ENCODE data around the gene TBX4.

TBX4 gene

DNA sequence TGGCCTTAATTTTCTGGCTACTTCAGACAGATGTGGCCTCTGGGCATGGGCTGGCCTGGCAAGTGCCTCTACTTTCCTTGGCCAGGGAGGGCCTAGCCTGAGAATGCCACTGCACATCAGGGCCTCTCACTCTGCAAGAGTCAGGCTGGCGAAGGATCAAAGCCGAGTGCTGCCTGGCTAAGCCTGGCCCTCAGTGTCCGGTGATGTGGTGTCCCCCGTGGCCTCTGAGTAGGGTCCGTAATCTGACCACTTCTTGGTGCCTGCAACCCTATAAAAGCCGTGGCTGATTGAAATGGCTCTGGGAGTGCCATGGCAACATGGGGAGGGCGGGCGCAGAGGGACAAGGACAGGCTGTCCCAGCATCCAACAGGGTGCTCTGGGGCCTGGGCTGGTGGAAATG lies 30.2 kb downstream of the TBX4 start:
- no peak for FAIRE-seq

DNA sequence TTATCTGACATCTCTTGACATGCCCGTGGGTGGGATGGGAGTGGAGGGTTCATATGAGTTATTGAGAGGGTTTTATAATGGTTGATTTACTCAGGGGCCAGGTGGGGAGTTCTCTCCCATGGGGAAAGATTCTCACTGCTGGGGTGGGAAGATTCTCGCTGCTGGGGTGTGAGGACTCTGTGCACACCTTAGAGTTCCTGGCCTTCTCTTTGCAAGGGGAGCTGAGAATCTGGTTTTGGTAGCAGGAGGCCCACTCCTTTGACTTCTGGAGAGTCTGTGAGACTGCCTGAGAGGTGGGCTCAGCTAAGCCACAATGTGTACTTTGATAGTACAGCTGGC lies 31.5 kb downstream of the TBX4 start:
- FAIRE-seq (no peak), DNase-seq (ENCODE audit: insufficient read length) (no peak)
- TF ChIP-seq POLR2A (IDR thresholded peaks at IDR 0.05; ENCODE audit: low read depth, low read length) (no peak), TAF1 (IDR thresholded peaks at IDR 0.05; ENCODE audit: borderline replicate concordance, low read depth, low read length) (no peak), POLR2AphosphoS5 (IDR thresholded peaks at IDR 0.05; ENCODE audit: low read depth, low read length) (no peak)

More for the DNA sequence above, 30.2 kb downstream of the TBX4 start:
- no peak for TF ChIP-seq TAF1 (IDR thresholded peaks at IDR 0.05; ENCODE audit: borderline replicate concordance, low read depth, low read length)
- no peak for TF ChIP-seq POLR2A (IDR thresholded peaks at IDR 0.05; ENCODE audit: low read depth, low read length)
- TF ChIP-seq POLR2AphosphoS5 (IDR thresholded peaks at IDR 0.05; ENCODE audit: low read depth, low read length): no peak
- DNase-seq (ENCODE audit: insufficient read length): no peak

DNA sequence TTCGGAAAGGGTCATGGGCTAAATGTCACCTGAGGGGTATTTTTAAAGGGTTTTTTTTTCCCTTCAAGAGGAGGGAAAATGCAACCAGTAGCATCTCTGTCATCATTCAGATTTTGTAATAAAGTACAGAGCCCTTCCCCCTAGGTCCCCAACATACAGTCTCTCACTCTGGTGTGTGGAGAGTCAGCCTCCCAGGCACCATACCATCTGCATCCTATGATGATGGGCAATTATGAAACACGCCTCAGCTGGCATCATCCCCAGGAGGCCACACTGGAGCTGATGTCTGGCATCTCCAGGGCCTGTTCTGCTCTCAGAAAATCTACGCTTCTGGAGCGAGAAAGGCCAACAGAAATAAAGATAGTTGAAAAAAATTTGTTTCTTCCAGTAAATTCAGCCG lies 32.0 kb downstream of the TBX4 start:
- no peak for FAIRE-seq
- TF ChIP-seq TAF1 (IDR thresholded peaks at IDR 0.05; ENCODE audit: borderline replicate concordance, low read depth, low read length): no peak
- TF ChIP-seq POLR2A (IDR thresholded peaks at IDR 0.05; ENCODE audit: low read depth, low read length): no peak
- TF ChIP-seq POLR2AphosphoS5 (IDR thresholded peaks at IDR 0.05; ENCODE audit: low read depth, low read length): no peak
- DNase-seq (ENCODE audit: insufficient read length): no peak

DNA sequence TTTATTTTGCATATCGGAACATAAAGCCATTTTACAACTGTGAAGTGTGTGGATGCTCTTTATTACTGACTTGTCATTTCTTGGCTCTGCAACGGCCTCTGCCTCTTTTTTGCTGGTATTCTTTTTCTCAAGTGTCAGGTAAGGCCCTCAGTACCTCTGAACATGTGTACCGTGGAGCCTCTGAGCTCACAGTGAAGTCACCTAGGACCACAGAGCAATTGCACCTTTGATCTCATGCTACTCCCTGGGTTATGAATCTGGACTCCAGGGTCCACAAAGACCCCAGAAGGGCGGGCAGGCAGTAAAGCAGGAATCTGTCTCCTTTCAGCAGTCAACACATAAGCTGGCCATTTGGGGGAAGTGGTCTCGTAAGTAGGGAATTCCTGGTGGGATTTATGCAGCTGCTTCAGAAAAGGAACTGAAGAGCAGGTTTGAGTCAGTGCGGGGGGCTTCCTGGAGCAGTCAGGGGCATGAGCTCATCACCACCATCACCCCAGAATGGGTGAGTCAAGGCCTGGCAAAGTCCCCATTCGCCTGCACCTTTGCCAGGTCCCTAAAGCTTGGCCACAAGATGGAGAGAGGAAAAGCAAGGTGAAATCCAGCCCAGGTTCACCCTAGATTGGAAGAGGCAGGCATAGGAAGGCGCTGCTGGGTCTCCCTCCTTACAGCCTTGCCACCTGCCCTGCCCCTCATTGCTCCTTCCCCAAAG lies 33.0 kb downstream of the TBX4 start:
- DNase-seq (ENCODE audit: insufficient read length) (no peak), FAIRE-seq (no peak)
- TF ChIP-seq TAF1 (IDR thresholded peaks at IDR 0.05; ENCODE audit: borderline replicate concordance, low read depth, low read length) (no peak), POLR2A (IDR thresholded peaks at IDR 0.05; ENCODE audit: low read depth, low read length) (no peak), POLR2AphosphoS5 (IDR thresholded peaks at IDR 0.05; ENCODE audit: low read depth, low read length) (no peak)

DNA sequence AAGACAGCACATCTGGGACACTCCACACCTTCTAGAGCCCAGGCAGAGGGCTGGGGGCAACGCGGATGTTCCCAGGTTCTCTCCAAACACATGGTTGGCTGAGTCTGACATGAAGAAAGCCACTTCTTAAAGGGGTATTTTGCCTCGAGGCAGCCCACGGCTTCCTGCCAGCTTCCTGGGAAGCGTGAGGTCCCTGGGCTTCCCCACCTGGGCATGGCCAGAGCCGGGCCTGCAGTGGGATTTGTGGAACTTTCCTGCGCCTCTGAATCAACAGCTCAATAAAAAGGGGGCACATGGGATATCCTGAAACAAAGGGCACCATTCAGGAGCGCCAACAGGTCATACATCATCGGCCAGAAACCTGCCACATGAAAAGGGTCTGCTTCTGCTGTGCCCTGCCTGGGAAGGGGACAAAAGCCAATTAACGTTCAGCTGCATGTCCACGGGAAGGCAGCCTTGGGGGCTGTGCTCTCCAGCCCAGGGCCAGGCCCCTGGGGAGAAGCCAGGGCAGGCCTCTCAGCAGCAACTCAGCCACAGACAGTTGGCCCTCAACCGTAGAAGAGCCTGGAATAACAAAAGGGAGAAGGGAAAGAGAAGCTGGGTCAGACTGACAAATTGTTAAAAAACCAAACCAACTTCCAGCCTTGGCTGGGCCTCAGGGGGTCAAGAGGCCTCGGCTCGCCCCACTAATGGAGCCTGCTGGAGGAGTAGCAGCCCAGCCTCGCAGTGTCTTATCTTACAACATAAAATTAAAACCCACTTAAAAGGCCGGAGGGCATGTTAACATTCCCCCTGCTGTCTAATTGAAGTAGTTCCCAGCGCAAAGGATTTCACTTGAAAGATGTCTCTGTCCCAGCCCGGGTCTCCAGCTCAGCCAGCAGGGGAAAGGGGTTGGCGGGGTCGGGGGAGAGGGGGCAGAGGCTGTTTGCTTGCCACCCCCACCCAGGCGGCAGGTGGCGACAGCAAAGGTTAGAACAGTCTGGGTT lies 34.2 kb downstream of the TBX4 start:
- TF ChIP-seq POLR2A (IDR thresholded peaks at IDR 0.05; ENCODE audit: low read depth, low read length) (no peak), POLR2AphosphoS5 (IDR thresholded peaks at IDR 0.05; ENCODE audit: low read depth, low read length) (no peak), TAF1 (IDR thresholded peaks at IDR 0.05; ENCODE audit: borderline replicate concordance, low read depth, low read length) (no peak)
- DNase-seq (ENCODE audit: insufficient read length) (no peak), FAIRE-seq (no peak)

DNA sequence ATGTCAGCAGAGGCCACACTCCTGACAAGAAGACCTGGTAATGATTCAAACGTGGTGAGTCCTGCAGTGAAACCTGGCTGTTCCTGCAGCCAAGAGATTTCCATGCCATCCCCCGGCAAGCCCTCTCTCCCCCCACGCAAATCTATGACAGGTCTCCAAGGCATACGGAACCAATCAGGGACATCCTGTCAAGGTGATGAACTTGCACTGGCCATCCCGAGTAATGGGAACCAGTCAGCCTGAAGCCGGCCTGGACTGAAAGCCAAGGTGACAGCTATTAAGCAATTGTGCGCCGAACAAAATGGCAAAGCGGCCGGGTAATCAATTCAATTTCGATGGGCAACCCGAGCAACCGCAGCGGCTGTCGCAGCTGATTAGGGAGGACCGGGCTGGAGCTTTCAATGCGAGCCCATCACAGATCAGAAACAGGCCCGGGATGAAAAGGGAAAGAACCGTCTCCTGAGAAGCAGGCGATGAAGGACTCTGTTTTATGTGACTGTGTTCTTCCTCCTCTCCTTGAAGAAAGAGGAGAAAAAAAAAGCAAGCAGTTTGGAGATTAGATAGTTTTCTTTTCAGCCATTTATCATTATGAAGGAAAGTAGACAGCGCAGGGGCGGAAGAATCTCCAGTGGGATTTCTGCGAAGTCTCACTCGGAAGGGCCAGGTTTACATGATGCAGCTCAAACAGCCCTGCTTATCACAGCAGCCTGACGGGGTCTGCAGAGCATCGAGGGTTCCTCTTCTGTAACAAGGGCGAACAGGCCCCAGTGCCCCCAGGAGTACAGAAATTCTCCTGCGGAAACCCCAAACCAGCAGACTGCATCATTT lies 35.2 kb downstream of the TBX4 start:
- TF ChIP-seq POLR2A (IDR thresholded peaks at IDR 0.05; ENCODE audit: low read depth, low read length) (no peak), TAF1 (IDR thresholded peaks at IDR 0.05; ENCODE audit: borderline replicate concordance, low read depth, low read length) (no peak), POLR2AphosphoS5 (IDR thresholded peaks at IDR 0.05; ENCODE audit: low read depth, low read length) (no peak)
- DNase-seq (ENCODE audit: insufficient read length) (no peak), FAIRE-seq (no peak)

DNA sequence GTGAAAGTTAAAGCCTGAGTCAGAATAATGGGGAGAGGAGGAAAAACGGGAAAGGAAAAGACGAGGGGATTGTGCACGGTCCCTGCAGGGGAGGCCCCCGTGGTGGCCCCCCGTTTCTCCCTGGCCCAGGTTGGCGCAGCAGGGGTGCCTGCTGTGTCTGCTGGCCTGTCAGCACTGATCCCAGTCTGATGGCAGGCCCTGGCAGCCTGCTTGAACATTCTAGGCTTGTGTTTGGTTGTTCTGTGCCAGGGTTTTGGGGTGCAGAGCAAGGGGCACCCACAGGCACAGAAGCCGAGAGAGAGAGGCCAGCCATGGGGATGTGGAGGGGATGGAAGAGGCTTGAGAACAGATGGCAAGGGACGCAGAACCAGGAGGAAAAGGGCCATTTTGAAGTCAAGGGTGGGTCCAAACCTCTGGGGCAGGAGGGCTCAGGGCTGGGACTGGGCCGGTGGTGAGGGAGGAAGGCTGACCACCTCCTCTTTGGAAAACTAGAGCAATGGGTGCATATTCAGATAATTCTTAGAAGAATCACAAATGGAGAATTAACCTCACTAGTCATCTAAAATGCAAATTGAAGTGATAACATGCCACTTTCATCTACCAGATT lies 35.9 kb downstream of the TBX4 start:
- no peak for FAIRE-seq
- no peak for TF ChIP-seq TAF1 (IDR thresholded peaks at IDR 0.05; ENCODE audit: borderline replicate concordance, low read depth, low read length)
- no peak for TF ChIP-seq POLR2AphosphoS5 (IDR thresholded peaks at IDR 0.05; ENCODE audit: low read depth, low read length)
- no peak for TF ChIP-seq POLR2A (IDR thresholded peaks at IDR 0.05; ENCODE audit: low read depth, low read length)
- DNase-seq (ENCODE audit: insufficient read length): no peak

DNA sequence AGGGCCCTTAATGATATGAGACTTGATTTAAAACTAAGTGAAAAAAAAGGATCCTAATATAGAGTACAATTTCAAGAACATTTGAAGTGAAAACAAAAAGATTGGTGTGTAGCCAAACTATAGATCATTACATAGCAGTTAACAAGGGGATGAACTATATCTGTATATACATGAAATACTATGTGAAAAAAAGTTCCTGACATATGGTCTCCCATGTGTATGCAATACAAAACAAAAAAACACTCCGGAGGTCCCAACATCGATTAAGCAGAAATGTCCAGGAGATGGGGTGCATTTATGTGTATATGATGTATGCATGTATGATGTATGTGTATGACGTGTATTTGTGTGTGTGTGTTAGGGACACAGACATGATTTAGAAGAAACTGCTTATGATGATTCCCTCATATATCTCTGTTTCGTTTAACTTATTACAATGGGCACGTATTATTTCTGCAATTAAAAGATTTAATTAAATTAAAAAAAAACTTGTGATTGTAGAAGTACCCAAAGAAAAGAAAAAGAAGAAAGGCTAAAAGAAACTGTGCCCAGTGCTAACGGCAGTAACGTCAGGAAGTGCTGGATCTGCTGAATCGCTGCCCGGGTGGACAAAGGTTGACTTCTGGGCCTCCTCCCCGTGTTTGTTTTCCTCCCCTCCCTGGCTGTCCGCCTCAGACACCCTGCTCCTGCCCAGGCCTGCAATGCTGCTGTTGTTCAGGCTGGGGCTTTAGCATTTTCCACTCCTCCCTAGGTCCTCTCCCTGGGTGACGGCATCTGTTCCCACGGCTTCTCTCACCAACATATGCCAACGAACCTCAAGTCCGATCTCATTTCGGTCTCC lies 36.9 kb downstream of the TBX4 start:
- FAIRE-seq: no peak
- TF ChIP-seq POLR2AphosphoS5 (IDR thresholded peaks at IDR 0.05; ENCODE audit: low read depth, low read length) (no peak), POLR2A (IDR thresholded peaks at IDR 0.05; ENCODE audit: low read depth, low read length) (no peak), TAF1 (IDR thresholded peaks at IDR 0.05; ENCODE audit: borderline replicate concordance, low read depth, low read length) (no peak)
- DNase-seq (ENCODE audit: insufficient read length): no peak

DNA sequence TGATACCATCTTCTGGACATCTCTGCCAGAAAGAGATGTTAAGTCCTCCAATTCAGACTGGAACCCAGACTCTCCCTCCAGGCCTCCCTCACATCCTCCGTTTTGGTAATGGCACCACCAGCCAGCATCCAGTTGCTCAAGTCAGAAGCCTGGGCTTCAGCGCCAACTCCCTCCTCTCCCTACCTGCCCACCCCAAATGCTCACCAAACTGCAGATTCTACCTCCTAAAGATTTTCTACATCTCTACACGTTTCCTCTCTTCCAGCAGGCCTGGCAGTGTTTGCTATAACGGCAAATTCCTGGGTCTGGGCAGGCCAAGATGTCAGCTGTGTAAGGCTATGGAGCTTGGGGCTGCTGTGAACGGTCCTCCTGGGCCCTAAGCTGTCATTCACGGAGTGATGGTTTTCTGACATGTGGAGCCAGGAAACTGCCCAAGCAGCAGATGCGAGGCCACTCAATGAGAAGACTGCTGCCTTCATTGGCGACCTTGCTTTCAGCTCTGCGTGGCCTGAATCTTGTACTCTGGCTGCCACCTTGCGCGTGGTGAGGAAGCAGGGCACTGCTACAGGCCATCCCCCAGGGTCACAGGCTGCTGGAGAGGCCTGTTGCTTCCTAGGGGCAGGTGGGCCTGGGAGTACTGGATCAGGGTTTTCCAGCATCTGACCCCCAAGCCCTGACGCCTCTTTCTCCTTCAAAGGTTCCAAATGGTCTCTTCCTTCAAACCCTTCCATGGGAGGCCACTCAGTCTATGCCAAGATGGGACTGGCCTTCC lies 37.7 kb downstream of the TBX4 start:
- TF ChIP-seq POLR2AphosphoS5 (IDR thresholded peaks at IDR 0.05; ENCODE audit: low read depth, low read length) (no peak), TAF1 (IDR thresholded peaks at IDR 0.05; ENCODE audit: borderline replicate concordance, low read depth, low read length) (no peak), POLR2A (IDR thresholded peaks at IDR 0.05; ENCODE audit: low read depth, low read length) (no peak)
- FAIRE-seq (no peak), DNase-seq (ENCODE audit: insufficient read length) (no peak)
